Renal cortex interstitium (tissue), 11 donors: ENCODE data around the gene CFAP73. TPM values are rescaled to one million over a fixed set of nuclear protein-coding genes. Genes with fewer than 3 reads are reported as not detected.
A peak's percentile ranks its signal among the peaks of the same experiment; 100 is the strongest.

ENCODE experiments used
- DNase-seq, 11 donors: peaks; one replicate each; pipeline ENCODE4 v3.0.0-alpha.2; 2013; ENCODE audit warnings: low read depth in 9 of 11, low spot score in 4 of 11; ENCODE audit errors: extremely low read depth in 1 of 11
- polyA plus RNA-seq, 3 donors: library from polyadenylated mRNA; unstranded; fragments of 120-200 nt; gene quantifications; one replicate each; pipeline ENCODE4 v1.2.1, GENCODE V29; 2013; ENCODE audit not compliant: insufficient read length in 3 of 3

CFAP73 gene
- polyA plus RNA-seq, 3 donors = 0.98 to 3.1 (median 1.2) TPM

GRCh38 chr12:113174461-113175384 is 25.2 kb downstream of the CFAP73 start:
- peak in 2 of 11 donors; percentile 49 to 50 for DNase-seq

GRCh38 chr12:113179023-113179422 is 29.5 kb downstream of the CFAP73 start:
- no peak for DNase-seq

GRCh38 chr12:113180333-113180732 is 30.8 kb downstream of the CFAP73 start:
- DNase-seq = no peak

GRCh38 chr12:113181975-113182374 is 32.5 kb downstream of the CFAP73 start:
- DNase-seq = no peak

- no peak for DNase-seq
Measured at GRCh38 chr12:113183030-113183589, 33.6 kb downstream of the CFAP73 start.

- DNase-seq = no peak
Measured at GRCh38 chr12:113184098-113184899, 34.8 kb downstream of the CFAP73 start.

GRCh38 chr12:113184900-113185179 is 35.3 kb downstream of the CFAP73 start:
- peak; percentile 67 to 87 (median 81) for DNase-seq

GRCh38 chr12:113185180-113186032 is 35.9 kb downstream of the CFAP73 start, which contains the start of the genes DDX54 and RITA1:
Gene DDX54 (minus strand): TSS chr12:113185478. CDS start chr12:113185451, 27 bp downstream.
Gene RITA1 (plus strand): TSS chr12:113185721. CDS start chr12:113186747, 1,026 bp downstream.
- DNase-seq = peak in 10 of 11 donors; percentile 49 to 83 (median 68)

GRCh38 chr12:113186033-113186365 is 36.5 kb downstream of the CFAP73 start:
- peak in 1 of 11 donors; percentile 27 for DNase-seq

GRCh38 chr12:113186666-113187325 is 37.3 kb downstream of the CFAP73 start:
- DNase-seq = no peak

GRCh38 chr12:113189361-113189760 is 39.8 kb downstream of the CFAP73 start:
- no peak for DNase-seq

GRCh38 chr12:113190761-113191160 is 41.2 kb downstream of the CFAP73 start:
- no peak for DNase-seq

- no peak for DNase-seq
Measured at GRCh38 chr12:113191227-113191626, 41.7 kb downstream of the CFAP73 start.

GRCh38 chr12:113194971-113195391 is 45.5 kb downstream of the CFAP73 start:
- DNase-seq = no peak

GRCh38 chr12:113195598-113195997 is 46.1 kb downstream of the CFAP73 start:
- no peak for DNase-seq

- no peak for DNase-seq
Measured at GRCh38 chr12:113196582-113196981, 47.1 kb downstream of the CFAP73 start.

GRCh38 chr12:113196990-113197389 is 47.5 kb downstream of the CFAP73 start:
- peak in 3 of 11 donors; percentile 48 to 65 (median 58) for DNase-seq

GRCh38 chr12:113197518-113198077 is 48.1 kb downstream of the CFAP73 start:
- DNase-seq = no peak
